CD14-positive monocyte (primary cell): Measurements from ENCODE around the gene MRRF. TPM values are rescaled to one million over a fixed set of nuclear protein-coding genes. Genes with fewer than 3 reads are reported as not detected.
A peak's percentile ranks its signal among the peaks of the same experiment; 100 is the strongest.

ENCODE experiments used
- DNase-seq, 3 donors: peaks; one replicate each; pipeline ENCODE4 v3.0.0-alpha.2; 2011 to 2022
- H2AFZ ChIP-seq: 2 replicates; pipeline ENCODE4 v1.6.0; 2012; ENCODE audit warnings: mild to moderate bottlenecking, low read depth, low read length, inconsistent platforms; ENCODE audit not compliant: insufficient read depth, poor library complexity, severe bottlenecking
- H3K27ac ChIP-seq, 2 donors: 1 replicate in 1 of 2; 2 replicates in 1 of 2; pipeline ENCODE4 v1.5.1; 2012 to 2013; ENCODE audit warnings: low read length in 2 of 2, control low read depth in 1 of 2, inconsistent platforms in 1 of 2, low read depth in 1 of 2, mild to moderate bottlenecking in 1 of 2
- H3K27me3 ChIP-seq, 2 donors: one replicate each; pipeline versions ENCODE4 v1.6.0 to v1.6.1; 2011 to 2013; ENCODE audit warnings: low read length in 2 of 2; ENCODE audit not compliant: control insufficient read depth in 2 of 2, insufficient read depth in 2 of 2
- H3K36me3 ChIP-seq, 2 donors: replicated peaks in 1 of 2; 1 replicate in 1 of 2; 2 replicates in 1 of 2; pipeline versions ENCODE4 v1.5.1 to v1.6.1; 2012 to 2013; ENCODE audit warnings: low read length in 2 of 2, control low read depth in 1 of 2, inconsistent platforms in 1 of 2, mild to moderate bottlenecking in 1 of 2; ENCODE audit not compliant: insufficient read depth in 2 of 2, control insufficient read depth in 1 of 2
- H3K4me1 ChIP-seq, 2 donors: 1 replicate in 1 of 2; 2 replicates in 1 of 2; pipeline versions ENCODE4 v1.5.1 to v1.6.1; 2012 to 2013; ENCODE audit warnings: low read length in 2 of 2, control low read depth in 1 of 2, inconsistent platforms in 1 of 2, mild to moderate bottlenecking in 1 of 2, moderate library complexity in 1 of 2; ENCODE audit not compliant: insufficient read depth in 2 of 2, control insufficient read depth in 1 of 2
- H3K4me2 ChIP-seq: replicated peaks from 2 replicates; pipeline ENCODE3; 2012; ENCODE audit warnings: low read length, moderate library complexity, mild to moderate bottlenecking; ENCODE audit not compliant: poor library complexity, severe bottlenecking; ENCODE audit errors: extremely low read depth
- H3K4me3 ChIP-seq, 3 experiments: fragments of 200-600 bp in 1 of 3; sonication (generic) in 1 of 3; replicated peaks in 1 of 3; 1 replicate in 2 of 3; 2 replicates in 1 of 3; pipeline ENCODE4 v1.5.1; 2011 to 2013; ENCODE audit warnings: low read length in 3 of 3, mild to moderate bottlenecking in 3 of 3, control low read depth in 2 of 3, low read depth in 2 of 3, inconsistent platforms in 1 of 3, moderate library complexity in 1 of 3
- H3K79me2 ChIP-seq: 2 replicates; pipeline ENCODE4 v1.6.0; 2012; ENCODE audit warnings: mild to moderate bottlenecking, control low read depth, inconsistent platforms, low read length, moderate library complexity; ENCODE audit not compliant: insufficient read depth
- H3K9ac ChIP-seq: 2 replicates; pipeline ENCODE4 v1.6.0; 2017; ENCODE audit warnings: low read length, mild to moderate bottlenecking; ENCODE audit not compliant: insufficient read depth, poor library complexity, severe bottlenecking
- H3K9me3 ChIP-seq, 2 donors: replicated peaks in 1 of 2; 1 replicate in 1 of 2; 2 replicates in 1 of 2; pipeline versions ENCODE4 v1.5.1 to v1.6.1; 2012 to 2013; ENCODE audit warnings: low read length in 2 of 2, control low read depth in 1 of 2; ENCODE audit not compliant: control insufficient read depth in 1 of 2, insufficient read depth in 1 of 2
- H4K20me1 ChIP-seq: 2 replicates; pipeline ENCODE4 v1.6.0; 2012; ENCODE audit warnings: mild to moderate bottlenecking, low read length, control low read depth, moderate library complexity; ENCODE audit not compliant: insufficient read depth
- H3K27ac Mint-ChIP-seq, 7 donors: one replicate each; pipeline ENCODE4 v1.8.0; 2020; ENCODE audit warnings: mild to moderate bottlenecking in 7 of 7, mixed read lengths in 7 of 7, moderate library complexity in 6 of 7, inconsistent platforms in 2 of 7
- H3K27me3 Mint-ChIP-seq, 3 donors: one replicate each; pipeline ENCODE4 v1.8.0; 2021 to 2022; ENCODE audit warnings: low read depth in 3 of 3, mild to moderate bottlenecking in 3 of 3, mixed read lengths in 3 of 3, moderate library complexity in 3 of 3, inconsistent platforms in 1 of 3
- H3K36me3 Mint-ChIP-seq, 2 donors: one replicate each; pipeline ENCODE4 v1.8.0; 2020; ENCODE audit warnings: mixed read lengths in 2 of 2, inconsistent platforms in 1 of 2, mild to moderate bottlenecking in 1 of 2
- H3K4me1 Mint-ChIP-seq: one replicate; pipeline ENCODE4 v1.8.0; 2020; ENCODE audit warnings: mild to moderate bottlenecking, mixed read lengths
- H3K4me3 Mint-ChIP-seq, 2 donors: one replicate each; pipeline ENCODE4 v1.8.0; 2020; ENCODE audit warnings: mild to moderate bottlenecking in 2 of 2, mixed read lengths in 2 of 2, moderate library complexity in 1 of 2
- H3K9me3 Mint-ChIP-seq, 7 donors: one replicate each; pipeline ENCODE4 v1.8.0; 2020 to 2022; ENCODE audit warnings: mixed read lengths in 7 of 7, mild to moderate bottlenecking in 6 of 7, moderate library complexity in 6 of 7, inconsistent platforms in 2 of 7
- WGBS: methylation state at CpG from one replicate; pipeline ENCODE4 v1.1.5; 2013; ENCODE audit warnings: missing lambda C conversion rate; ENCODE audit not compliant: insufficient coverage; 5-methylcytosine and 5-hydroxymethylcytosine counted together
- intact Hi-C, 2 donors: fragments of 100-400 bp; cut with micrococcal nuclease; formaldehyde crosslinking; loops; one replicate each; pipeline versions ENCODE4 v1.15.0 to v1.15.1; 2023
- polyA plus RNA-seq, 3 donors: library from polyadenylated mRNA; depleted of rRNA in 1 of 3; unstranded in 2 of 3; stranded (reverse) in 1 of 3; fragments of 300-500 nt in 2 of 3; fragments of >200 nt in 1 of 3; fragmentation: Illumina TruSeq in 2 of 3; gene quantifications; 1 replicate in 2 of 3; 2 replicates in 1 of 3; pipeline ENCODE4 v1.2.3, GENCODE V29; 2012 to 2021
- TF ChIP-seq, protein P1 (sequence below): fragments of 200-600 bp; IDR thresholded peaks from one replicate; pipeline ENCODE4 v1.8.0; 2022; ENCODE audit warnings: antibody characterized with exemption, mild to moderate bottlenecking

The MRRF gene
- polyA plus RNA-seq, 3 donors, result 16.0 to 34.4 (median 16.2) TPM

GRCh38 chr9:122348791-122349190, 84.1 kb downstream of the MRRF start:
- intact Hi-C loops, result no loop called here
- WGBS, result 100% methylated on average over 1 of the region's 2 CpGs
- H4K20me1 ChIP-seq, result no peaks in the 10 kb centered on the region
- H3K27me3 ChIP-seq, result peaks cover 0 to 30% of the 10 kb centered on the region in 2 donors
- H3K79me2 ChIP-seq, result no peaks in the 10 kb centered on the region
- DNase-seq, result no peak
- peak overlapping the region in 2 of 7 donors; percentile 16 to 61 for H3K27ac Mint-ChIP-seq
- peaks cover 0 to 9% of the 10 kb centered on the region in 2 donors for H3K9me3 ChIP-seq
- peaks cover 9 to 14% of the 10 kb centered on the region in 2 donors for H3K4me1 ChIP-seq
- peaks cover 3 to 4% of the 10 kb centered on the region in 2 donors for H3K36me3 Mint-ChIP-seq
- peaks cover 3 to 13% (median 10%) of the 10 kb centered on the region in 7 donors for H3K9me3 Mint-ChIP-seq
- peaks cover 18% of the 10 kb centered on the region for H3K4me1 Mint-ChIP-seq
- no peak overlapping the region for H3K4me3 ChIP-seq
- H3K4me3 Mint-ChIP-seq, result peak overlapping the region in 1 of 2 donors; percentile 21
- H3K4me2 ChIP-seq, result no peak overlapping the region
- no peak overlapping the region for H3K9ac ChIP-seq
- peaks cover 32 to 45% (median 38%) of the 10 kb centered on the region in 3 donors for H3K27me3 Mint-ChIP-seq
- no peak overlapping the region for H2AFZ ChIP-seq
- H3K27ac ChIP-seq, result no peak overlapping the region
- H3K36me3 ChIP-seq, result no peaks in the 10 kb centered on the region
- TF ChIP-seq, protein P1, sequence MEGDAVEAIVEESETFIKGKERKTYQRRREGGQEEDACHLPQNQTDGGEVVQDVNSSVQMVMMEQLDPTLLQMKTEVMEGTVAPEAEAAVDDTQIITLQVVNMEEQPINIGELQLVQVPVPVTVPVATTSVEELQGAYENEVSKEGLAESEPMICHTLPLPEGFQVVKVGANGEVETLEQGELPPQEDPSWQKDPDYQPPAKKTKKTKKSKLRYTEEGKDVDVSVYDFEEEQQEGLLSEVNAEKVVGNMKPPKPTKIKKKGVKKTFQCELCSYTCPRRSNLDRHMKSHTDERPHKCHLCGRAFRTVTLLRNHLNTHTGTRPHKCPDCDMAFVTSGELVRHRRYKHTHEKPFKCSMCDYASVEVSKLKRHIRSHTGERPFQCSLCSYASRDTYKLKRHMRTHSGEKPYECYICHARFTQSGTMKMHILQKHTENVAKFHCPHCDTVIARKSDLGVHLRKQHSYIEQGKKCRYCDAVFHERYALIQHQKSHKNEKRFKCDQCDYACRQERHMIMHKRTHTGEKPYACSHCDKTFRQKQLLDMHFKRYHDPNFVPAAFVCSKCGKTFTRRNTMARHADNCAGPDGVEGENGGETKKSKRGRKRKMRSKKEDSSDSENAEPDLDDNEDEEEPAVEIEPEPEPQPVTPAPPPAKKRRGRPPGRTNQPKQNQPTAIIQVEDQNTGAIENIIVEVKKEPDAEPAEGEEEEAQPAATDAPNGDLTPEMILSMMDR, result no peak

- Histone ChIP-seq H2AFZ (no peak overlapping the region), H3K79me2 (no peaks in the 10 kb centered on the region), H3K27ac (no peak overlapping the region), H3K4me1 (peaks cover 9 to 14% of the 10 kb centered on the region in 2 donors), H3K27me3 (peaks cover 0 to 30% of the 10 kb centered on the region in 2 donors), H3K36me3 (no peaks in the 10 kb centered on the region), H3K9me3 (peaks cover 0 to 9% of the 10 kb centered on the region in 2 donors), H4K20me1 (no peaks in the 10 kb centered on the region), H3K4me3 (no peak overlapping the region), H3K4me2 (no peak overlapping the region), H3K9ac (no peak overlapping the region)
- H3K4me1 Mint-ChIP-seq, result peaks cover 18% of the 10 kb centered on the region
- H3K36me3 Mint-ChIP-seq, result peaks cover 3 to 4% of the 10 kb centered on the region in 2 donors
- peak overlapping the region in 2 of 7 donors; percentile 16 to 61 for H3K27ac Mint-ChIP-seq
- intact Hi-C loops, result no loop called here
- WGBS, result 100% methylated on average over 2 of the region's 4 CpGs
- TF ChIP-seq, protein P1, result no peak
- H3K27me3 Mint-ChIP-seq, result peaks cover 31 to 44% (median 38%) of the 10 kb centered on the region in 3 donors
- peak overlapping the region; percentile 21 to 31 for H3K4me3 Mint-ChIP-seq
- DNase-seq, result no peak
- peaks cover 3 to 15% (median 10%) of the 10 kb centered on the region in 7 donors for H3K9me3 Mint-ChIP-seq
These were observed 84.5 kb downstream of the MRRF start for GRCh38 chr9:122349201-122349600.
